Measurements from ENCODE around the gene JAKMIP2.
"Not testable (repeated sequence)": the region's sequence is repeated elsewhere in the genome, so short reads cannot be mapped to it uniquely, and the experiment has no call there.

Gene JAKMIP2

DNA sequence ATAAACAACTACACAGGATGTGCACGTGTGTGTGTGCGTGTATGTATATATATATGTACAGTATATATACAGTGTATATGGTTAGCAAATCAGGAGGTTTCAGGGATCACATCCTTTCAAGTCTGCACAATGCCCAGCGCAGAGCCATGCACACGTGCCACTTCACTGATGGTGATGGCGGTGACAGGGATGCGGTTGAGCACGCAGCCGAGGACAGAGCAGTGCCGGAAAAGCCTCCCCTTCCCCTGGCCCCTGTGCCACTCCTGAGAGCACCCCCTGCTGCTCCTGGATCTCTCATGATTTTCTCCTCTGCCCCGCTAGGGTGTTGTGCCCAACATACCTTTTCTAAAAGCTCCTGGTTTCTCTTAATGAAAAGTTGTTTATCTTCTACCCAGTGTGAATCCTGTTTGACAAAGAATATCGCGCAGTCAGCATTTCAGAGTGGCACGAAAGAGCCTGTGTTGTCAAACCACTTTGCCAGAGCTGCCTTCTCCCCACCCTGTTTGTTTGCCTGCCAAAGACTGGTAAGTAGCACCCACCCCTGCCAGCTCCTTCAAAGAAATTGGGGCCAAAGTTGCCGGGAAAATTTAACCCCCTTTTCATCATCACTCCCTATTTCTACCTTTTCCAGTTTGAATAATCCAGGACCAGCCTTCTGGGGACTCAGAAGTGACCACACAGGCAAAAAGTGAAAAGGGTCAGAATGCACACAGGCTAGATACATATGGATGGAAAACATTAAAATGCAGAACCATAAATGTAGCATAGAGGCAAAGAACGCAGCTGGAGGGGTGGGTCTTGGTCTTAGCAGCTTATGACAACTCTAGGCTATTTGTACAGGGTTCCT, 146.4 kb downstream of the JAKMIP2 start:
- Histone ChIP-seq H3K9me3 (ENCODE audit: control insufficient read depth, low read depth, low read length) (no peaks in the 10 kb centered on the region), H3K36me3 (ENCODE audit: control insufficient read depth, low read depth, low read length) (peaks cover 70% of the 10 kb centered on the region), H3K27ac (ENCODE audit: low read length) (no peak overlapping the region), H3K4me3 (ENCODE audit: low read length) (no peak overlapping the region), H3K9ac (ENCODE audit: low read length) (no peak overlapping the region), H3K27me3 (ENCODE audit: control insufficient read depth, insufficient read depth, low read length) (no peaks in the 10 kb centered on the region), H3K4me1 (ENCODE audit: control insufficient read depth, low read depth, low read length) (no peaks in the 10 kb centered on the region)

GRCh38 chr5:147635439-147635838, 147.1 kb downstream of the JAKMIP2 start:
- not testable (repeated sequence) for H3K9ac ChIP-seq (ENCODE audit: low read length); H3K4me3 ChIP-seq (ENCODE audit: low read length); H3K27ac ChIP-seq (ENCODE audit: low read length); H3K27me3 ChIP-seq (ENCODE audit: control insufficient read depth, insufficient read depth, low read length); H3K9me3 ChIP-seq (ENCODE audit: control insufficient read depth, low read depth, low read length); H3K4me1 ChIP-seq (ENCODE audit: control insufficient read depth, low read depth, low read length)
- H3K36me3 ChIP-seq (ENCODE audit: control insufficient read depth, low read depth, low read length), result peaks cover 67% of the 10 kb centered on the region

GRCh38 chr5:147633173-147633572, 149.4 kb downstream of the JAKMIP2 start:
- no peak overlapping the region for H3K27ac ChIP-seq (ENCODE audit: low read length)
- peaks cover 56% of the 10 kb centered on the region for H3K36me3 ChIP-seq (ENCODE audit: control insufficient read depth, low read depth, low read length)
- no peak overlapping the region for H3K9ac ChIP-seq (ENCODE audit: low read length)

GRCh38 chr5:147631428-147632003, 151.0 kb downstream of the JAKMIP2 start:
- H3K27me3 ChIP-seq (ENCODE audit: control insufficient read depth, insufficient read depth, low read length), result no peaks in the 10 kb centered on the region
- no peak overlapping the region for H3K9ac ChIP-seq (ENCODE audit: low read length)
- no peak overlapping the region for H3K27ac ChIP-seq (ENCODE audit: low read length)
- no peaks in the 10 kb centered on the region for H3K4me1 ChIP-seq (ENCODE audit: control insufficient read depth, low read depth, low read length)
- peaks cover 47% of the 10 kb centered on the region for H3K36me3 ChIP-seq (ENCODE audit: control insufficient read depth, low read depth, low read length)
- no peaks in the 10 kb centered on the region for H3K9me3 ChIP-seq (ENCODE audit: control insufficient read depth, low read depth, low read length)
- no peak overlapping the region for H3K4me3 ChIP-seq (ENCODE audit: low read length)

More at GRCh38 chr5:147633173-147633572, 149.4 kb downstream of the JAKMIP2 start:
- Histone ChIP-seq H3K4me1 (ENCODE audit: control insufficient read depth, low read depth, low read length) (no peaks in the 10 kb centered on the region), H3K4me3 (ENCODE audit: low read length) (no peak overlapping the region), H3K27me3 (ENCODE audit: control insufficient read depth, insufficient read depth, low read length) (no peaks in the 10 kb centered on the region), H3K9me3 (ENCODE audit: control insufficient read depth, low read depth, low read length) (no peaks in the 10 kb centered on the region)

DNA sequence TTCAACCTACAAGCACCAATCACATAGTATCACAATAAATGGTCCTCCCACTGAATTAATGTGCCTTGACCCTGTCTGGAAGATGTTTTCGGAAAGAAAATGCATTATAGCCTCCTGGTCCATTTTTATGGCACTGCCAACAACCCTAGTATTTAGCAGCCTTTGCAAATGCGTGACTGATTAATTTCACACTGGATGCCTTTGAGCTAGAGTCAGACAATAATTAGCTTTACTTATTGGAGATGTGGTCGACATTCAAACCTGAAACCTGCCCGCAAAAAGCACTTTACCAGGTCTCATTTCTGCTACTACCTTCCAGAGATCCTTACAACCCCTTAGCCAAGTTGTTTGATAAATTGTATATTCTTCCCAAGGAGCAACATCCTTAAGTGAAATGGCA, 153.3 kb downstream of the JAKMIP2 start:
- no peak overlapping the region for H3K27ac ChIP-seq (ENCODE audit: low read length)
- no peak overlapping the region for H3K9ac ChIP-seq (ENCODE audit: low read length)
- no peaks in the 10 kb centered on the region for H3K9me3 ChIP-seq (ENCODE audit: control insufficient read depth, low read depth, low read length)
- peaks cover 34% of the 10 kb centered on the region for H3K36me3 ChIP-seq (ENCODE audit: control insufficient read depth, low read depth, low read length)
- no peaks in the 10 kb centered on the region for H3K27me3 ChIP-seq (ENCODE audit: control insufficient read depth, insufficient read depth, low read length)
- H3K4me3 ChIP-seq (ENCODE audit: low read length), result no peak overlapping the region
- no peaks in the 10 kb centered on the region for H3K4me1 ChIP-seq (ENCODE audit: control insufficient read depth, low read depth, low read length)

DNA sequence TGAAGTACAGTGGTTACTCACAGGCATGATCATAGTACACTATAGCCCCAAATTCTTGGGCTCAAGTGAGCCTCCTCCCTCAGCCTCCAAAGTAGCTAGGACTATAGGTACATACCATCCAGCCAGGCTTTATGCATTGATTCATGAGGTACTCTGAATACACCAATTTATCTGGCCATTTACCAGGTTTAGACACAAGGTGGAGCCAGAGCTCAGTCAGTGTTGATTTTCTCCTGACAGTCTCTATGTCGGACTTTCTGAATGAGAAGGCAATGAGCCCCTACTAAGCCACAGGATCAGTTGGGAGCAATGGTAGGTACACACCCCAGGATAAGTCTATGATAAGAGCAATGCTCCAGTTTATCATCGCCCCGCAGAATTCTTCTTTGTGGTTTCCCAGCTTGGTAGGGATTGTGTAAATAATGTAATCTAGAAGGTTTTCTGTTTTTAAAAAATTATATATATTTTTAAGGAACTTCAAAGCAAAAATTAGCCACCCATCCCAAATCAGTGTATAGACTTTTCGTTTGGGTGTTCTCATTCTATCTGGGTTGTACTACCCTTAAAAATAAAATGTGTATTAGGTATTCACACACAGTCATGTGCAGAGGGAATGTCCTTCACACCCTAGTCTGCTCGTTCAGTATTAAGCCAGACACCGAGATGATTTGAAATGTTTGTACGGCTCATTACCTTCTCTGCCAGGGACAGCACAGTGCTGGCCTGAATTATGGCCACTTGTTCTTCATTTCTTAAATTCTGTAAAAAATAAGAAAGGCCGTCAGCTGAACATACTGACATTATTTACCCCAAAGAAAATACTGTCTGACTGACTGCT, 154.3 kb downstream of the JAKMIP2 start:
- Histone ChIP-seq H3K9ac (ENCODE audit: low read length) (no peak overlapping the region), H3K27me3 (ENCODE audit: control insufficient read depth, insufficient read depth, low read length) (no peaks in the 10 kb centered on the region), H3K36me3 (ENCODE audit: control insufficient read depth, low read depth, low read length) (peaks cover 29% of the 10 kb centered on the region), H3K9me3 (ENCODE audit: control insufficient read depth, low read depth, low read length) (no peaks in the 10 kb centered on the region), H3K4me3 (ENCODE audit: low read length) (no peak overlapping the region), H3K27ac (ENCODE audit: low read length) (no peak overlapping the region), H3K4me1 (ENCODE audit: control insufficient read depth, low read depth, low read length) (no peaks in the 10 kb centered on the region)

GRCh38 chr5:147626464-147626863, 156.1 kb downstream of the JAKMIP2 start:
- H3K9ac ChIP-seq (ENCODE audit: low read length), result no peak overlapping the region
- H3K36me3 ChIP-seq (ENCODE audit: control insufficient read depth, low read depth, low read length), result peaks cover 21% of the 10 kb centered on the region
- H3K27ac ChIP-seq (ENCODE audit: low read length), result no peak overlapping the region
- no peaks in the 10 kb centered on the region for H3K4me1 ChIP-seq (ENCODE audit: control insufficient read depth, low read depth, low read length)
- H3K4me3 ChIP-seq (ENCODE audit: low read length), result no peak overlapping the region
- H3K9me3 ChIP-seq (ENCODE audit: control insufficient read depth, low read depth, low read length), result no peaks in the 10 kb centered on the region
- no peaks in the 10 kb centered on the region for H3K27me3 ChIP-seq (ENCODE audit: control insufficient read depth, insufficient read depth, low read length)

- no peak overlapping the region for H3K9ac ChIP-seq (ENCODE audit: low read length)
- H3K9me3 ChIP-seq (ENCODE audit: control insufficient read depth, low read depth, low read length), result no peaks in the 10 kb centered on the region
- no peak overlapping the region for H3K27ac ChIP-seq (ENCODE audit: low read length)
- H3K36me3 ChIP-seq (ENCODE audit: control insufficient read depth, low read depth, low read length), result peaks cover 22% of the 10 kb centered on the region
- H3K27me3 ChIP-seq (ENCODE audit: control insufficient read depth, insufficient read depth, low read length), result no peaks in the 10 kb centered on the region
- H3K4me1 ChIP-seq (ENCODE audit: control insufficient read depth, low read depth, low read length), result no peaks in the 10 kb centered on the region
- no peak overlapping the region for H3K4me3 ChIP-seq (ENCODE audit: low read length)
Observed at GRCh38 chr5:147621016-147621415, 161.5 kb downstream of the JAKMIP2 start.

- Histone ChIP-seq H3K4me1 (ENCODE audit: control insufficient read depth, low read depth, low read length) (no peaks in the 10 kb centered on the region), H3K36me3 (ENCODE audit: control insufficient read depth, low read depth, low read length) (peaks cover 32% of the 10 kb centered on the region), H3K27ac (ENCODE audit: low read length) (no peak overlapping the region), H3K9ac (ENCODE audit: low read length) (no peak overlapping the region), H3K4me3 (ENCODE audit: low read length) (no peak overlapping the region), H3K27me3 (ENCODE audit: control insufficient read depth, insufficient read depth, low read length) (no peaks in the 10 kb centered on the region), H3K9me3 (ENCODE audit: control insufficient read depth, low read depth, low read length) (no peaks in the 10 kb centered on the region)
Observed at GRCh38 chr5:147619281-147619878, 163.1 kb downstream of the JAKMIP2 start.

DNA sequence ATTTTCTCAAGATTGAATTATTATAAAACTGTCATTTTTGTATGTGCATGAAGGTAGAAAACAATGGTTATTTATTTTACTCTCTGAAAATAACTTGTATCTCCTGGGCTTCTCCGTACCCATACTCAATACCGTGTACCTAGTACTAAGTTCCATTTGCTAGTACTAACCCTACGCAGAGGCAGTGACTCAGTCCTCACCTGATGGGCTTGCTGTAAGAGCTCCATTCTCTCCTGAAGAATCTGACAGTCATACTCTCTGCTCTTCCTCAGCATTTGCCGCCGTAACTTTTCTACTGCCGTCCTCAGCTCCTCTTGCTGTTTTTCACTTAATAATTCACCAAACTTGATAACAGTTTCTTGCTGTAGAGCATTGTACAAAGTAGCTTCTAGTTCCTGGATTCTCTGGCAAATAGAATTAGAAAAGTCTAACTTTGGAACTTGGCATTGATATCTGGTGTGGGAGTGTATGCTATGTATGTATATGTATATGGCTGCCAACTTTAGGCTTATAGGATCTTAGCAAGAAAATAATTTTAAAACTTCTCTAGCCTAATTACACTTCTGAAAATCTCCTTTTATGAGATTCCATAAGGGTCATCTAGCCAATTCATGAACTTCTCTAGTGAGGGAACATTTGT, 164.7 kb downstream of the JAKMIP2 start:
- Histone ChIP-seq H3K9ac (ENCODE audit: low read length) (no peak overlapping the region), H3K9me3 (ENCODE audit: control insufficient read depth, low read depth, low read length) (no peaks in the 10 kb centered on the region), H3K27ac (ENCODE audit: low read length) (no peak overlapping the region), H3K4me1 (ENCODE audit: control insufficient read depth, low read depth, low read length) (no peaks in the 10 kb centered on the region), H3K36me3 (ENCODE audit: control insufficient read depth, low read depth, low read length) (peaks cover 43% of the 10 kb centered on the region), H3K27me3 (ENCODE audit: control insufficient read depth, insufficient read depth, low read length) (no peaks in the 10 kb centered on the region), H3K4me3 (ENCODE audit: low read length) (no peak overlapping the region)

DNA sequence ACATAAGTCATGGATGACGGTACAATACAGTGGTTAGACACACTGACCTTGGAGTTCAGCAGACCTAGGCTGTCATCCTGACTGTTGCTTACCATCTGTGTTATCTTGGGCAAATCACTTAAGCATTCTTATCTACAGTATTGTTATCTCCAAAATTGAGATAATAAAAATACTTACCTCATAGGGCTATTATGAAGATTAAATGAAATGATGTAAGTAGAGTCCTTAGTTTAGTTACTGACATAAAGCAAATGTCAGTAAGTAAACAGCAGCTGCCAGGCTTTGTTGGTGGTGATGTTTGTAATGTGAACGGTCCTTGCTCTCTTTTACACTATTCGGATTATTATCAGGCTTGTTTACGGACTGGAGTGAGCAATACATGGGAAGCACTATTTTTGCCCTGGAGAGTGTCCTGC, 165.3 kb downstream of the JAKMIP2 start:
- H3K36me3 ChIP-seq (ENCODE audit: control insufficient read depth, low read depth, low read length), result peaks cover 46% of the 10 kb centered on the region
- H3K4me3 ChIP-seq (ENCODE audit: low read length), result no peak overlapping the region
- no peak overlapping the region for H3K9ac ChIP-seq (ENCODE audit: low read length)
- no peaks in the 10 kb centered on the region for H3K27me3 ChIP-seq (ENCODE audit: control insufficient read depth, insufficient read depth, low read length)
- no peak overlapping the region for H3K27ac ChIP-seq (ENCODE audit: low read length)
- no peaks in the 10 kb centered on the region for H3K9me3 ChIP-seq (ENCODE audit: control insufficient read depth, low read depth, low read length)
- H3K4me1 ChIP-seq (ENCODE audit: control insufficient read depth, low read depth, low read length), result no peaks in the 10 kb centered on the region

All from iPS-18a (cell line).